Measurements from ENCODE around the gene SGCA.

DNA sequence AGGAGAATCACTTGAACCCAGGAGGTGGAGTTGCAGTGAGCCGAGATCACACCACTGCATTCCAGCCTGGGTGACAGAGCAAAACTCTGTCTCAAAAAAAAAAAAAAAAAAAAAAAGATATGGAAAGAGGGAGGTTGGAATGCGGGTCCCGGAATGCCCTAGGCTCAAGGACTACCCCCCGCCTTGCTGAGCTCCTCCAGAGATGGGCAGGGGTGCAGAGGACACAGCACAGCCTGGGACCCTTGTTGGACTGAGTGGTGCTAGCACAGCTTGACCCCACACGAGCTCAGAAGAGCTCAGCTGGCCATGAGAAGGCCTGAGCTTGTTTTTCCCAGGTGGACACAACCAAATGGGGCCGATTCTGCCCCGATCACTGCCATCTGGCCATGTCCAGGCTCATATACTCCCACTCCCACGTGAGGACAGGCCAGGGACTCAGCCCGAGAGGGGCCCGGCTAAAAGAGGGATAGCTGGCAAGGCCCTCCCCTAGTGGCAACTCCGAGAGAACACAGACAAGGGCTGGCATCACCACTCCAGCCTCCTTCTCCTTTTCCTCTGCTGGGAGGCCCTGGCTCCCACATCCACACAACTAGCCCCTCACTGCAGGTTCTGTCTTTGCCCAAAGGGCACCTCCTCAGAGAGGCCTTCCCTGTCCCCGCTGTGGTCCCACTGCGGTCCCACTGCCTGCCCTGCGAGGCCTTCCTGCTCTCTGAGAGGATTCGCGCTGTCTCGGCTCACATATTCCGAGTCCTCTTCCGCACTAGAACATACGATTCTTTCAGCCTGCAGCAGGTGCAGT, 11.0 kb downstream of the SGCA start:
- TF ChIP-seq, protein P1, sequence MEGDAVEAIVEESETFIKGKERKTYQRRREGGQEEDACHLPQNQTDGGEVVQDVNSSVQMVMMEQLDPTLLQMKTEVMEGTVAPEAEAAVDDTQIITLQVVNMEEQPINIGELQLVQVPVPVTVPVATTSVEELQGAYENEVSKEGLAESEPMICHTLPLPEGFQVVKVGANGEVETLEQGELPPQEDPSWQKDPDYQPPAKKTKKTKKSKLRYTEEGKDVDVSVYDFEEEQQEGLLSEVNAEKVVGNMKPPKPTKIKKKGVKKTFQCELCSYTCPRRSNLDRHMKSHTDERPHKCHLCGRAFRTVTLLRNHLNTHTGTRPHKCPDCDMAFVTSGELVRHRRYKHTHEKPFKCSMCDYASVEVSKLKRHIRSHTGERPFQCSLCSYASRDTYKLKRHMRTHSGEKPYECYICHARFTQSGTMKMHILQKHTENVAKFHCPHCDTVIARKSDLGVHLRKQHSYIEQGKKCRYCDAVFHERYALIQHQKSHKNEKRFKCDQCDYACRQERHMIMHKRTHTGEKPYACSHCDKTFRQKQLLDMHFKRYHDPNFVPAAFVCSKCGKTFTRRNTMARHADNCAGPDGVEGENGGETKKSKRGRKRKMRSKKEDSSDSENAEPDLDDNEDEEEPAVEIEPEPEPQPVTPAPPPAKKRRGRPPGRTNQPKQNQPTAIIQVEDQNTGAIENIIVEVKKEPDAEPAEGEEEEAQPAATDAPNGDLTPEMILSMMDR (conservative IDR thresholded peaks at IDR 0.05; ENCODE audit: low read length), result no peak
- no peak for TF ChIP-seq EZH2phosphoT487 (IDR thresholded peaks at IDR 0.05; ENCODE audit: borderline replicate concordance, low read depth, low read length)
